PC-9 (cell line): ENCODE data around the gene RAB3C. TPM values are rescaled to one million over a fixed set of nuclear protein-coding genes. Genes with fewer than 3 reads are reported as not detected.
"Not testable (repeated sequence)": the region's sequence is repeated elsewhere in the genome, so short reads cannot be mapped to it uniquely, and the experiment has no call there.

Experiments
- BruUV-seq: library from RNA; stranded (reverse); fragments of 400-500 nt; replicated peaks from 2 replicates; lab custom pipeline; 2021; lab: Mats Ljungman, UMichigan
- CTCF ChIA-PET: fragments of 300-600 bp; sonication (Branson Sonifier 250); formaldehyde crosslinking; loops from one replicate; lab custom pipeline; 2022; ENCODE audit warnings: antibody characterized with exemption; lab: Charles Lee
- POLR2A ChIA-PET: fragments of 300-600 bp; sonication (Branson Sonifier 250); formaldehyde crosslinking; loops from one replicate; lab custom pipeline; 2022; ENCODE audit warnings: antibody characterized with exemption; ENCODE audit not compliant: unreplicated experiment; lab: Charles Lee
- DNase-seq, 2 experiments: peaks; one replicate each; pipeline versions ENCODE4 v3.0.0 to v3.0.0-alpha.2; 2015 to 2022; ENCODE audit warnings: mixed read lengths in 1 of 2
- H2AFZ ChIP-seq: fragments of 200-600 bp; sonication (generic); 2 replicates; pipeline ENCODE4 v1.8.1; 2017; ENCODE audit warnings: antibody characterized with exemption
- H3F3A ChIP-seq: fragments of 200-600 bp; sonication (generic); 2 replicates; pipeline ENCODE4 v1.8.1; 2017; ENCODE audit warnings: antibody characterized with exemption, mild to moderate bottlenecking, low read depth; ENCODE audit not compliant: insufficient read depth
- H3K27ac ChIP-seq: fragments of 200-600 bp; sonication (generic); 2 replicates; pipeline ENCODE4 v1.6.1; 2016; ENCODE audit warnings: mixed run types
- H3K27me3 ChIP-seq: fragments of 200-600 bp; sonication (generic); 2 replicates; pipeline ENCODE4 v1.6.1; 2016; ENCODE audit warnings: low read depth, mixed run types; ENCODE audit not compliant: insufficient read depth
- H3K36me3 ChIP-seq: fragments of 200-600 bp; sonication (generic); 2 replicates; pipeline ENCODE4 v1.6.1; 2016; ENCODE audit warnings: low read depth, mixed run types
- H3K4me1 ChIP-seq: fragments of 200-600 bp; sonication (generic); replicated peaks from 2 replicates; pipeline ENCODE4 v1.6.1; 2016; ENCODE audit warnings: mixed run types; ENCODE audit not compliant: insufficient read depth
- H3K4me2 ChIP-seq: fragments of 200-600 bp; sonication (generic); 2 replicates; pipeline ENCODE4 v1.6.1; 2017; ENCODE audit warnings: mixed run types
- H3K4me3 ChIP-seq: fragments of 200-600 bp; sonication (generic); 2 replicates; pipeline ENCODE4 v1.6.1; 2016; ENCODE audit warnings: mixed run types
- H3K79me2 ChIP-seq: fragments of 200-600 bp; sonication (generic); 2 replicates; pipeline ENCODE4 v1.6.1; 2017; ENCODE audit warnings: low read depth, mixed run types
- H3K9me2 ChIP-seq: fragments of 200-600 bp; sonication (generic); 2 replicates; pipeline ENCODE4 v1.8.1; 2017; ENCODE audit warnings: mild to moderate bottlenecking; ENCODE audit not compliant: insufficient read depth
- H3K9me3 ChIP-seq: fragments of 200-600 bp; sonication (generic); 2 replicates; pipeline ENCODE4 v1.8.1; 2016; ENCODE audit warnings: low read depth; ENCODE audit not compliant: insufficient read depth
- H4K20me1 ChIP-seq: fragments of 200-600 bp; sonication (generic); 2 replicates; pipeline ENCODE4 v1.8.1; 2017; ENCODE audit not compliant: insufficient read depth
- CTCF ChIP-seq: fragments of 200-600 bp; sonication (generic); conservative IDR thresholded peaks from 2 replicates; pipeline ENCODE4 v1.6.1; 2017; ENCODE audit warnings: mixed run types, antibody characterized with exemption, mild to moderate bottlenecking, moderate library complexity
- EZH2 ChIP-seq: fragments of 200-600 bp; sonication (generic); IDR thresholded peaks from 2 replicates; pipeline ENCODE4 v1.8.0; 2017; ENCODE audit warnings: antibody characterized with exemption, low read depth
- intact Hi-C: fragments of 100-400 bp; cut with micrococcal nuclease; formaldehyde crosslinking; loops from one replicate; pipeline ENCODE4 v1.10.0; 2022; ENCODE audit not compliant: unreplicated experiment
- total RNA-seq: library from RNA; stranded (reverse); gene quantifications from 2 replicates; pipeline ENCODE4 v1.2.3, GENCODE V29; 2021

The RAB3C gene
- total RNA-seq, 1 experiment from 2014 or later = not detected

- H2AFZ ChIP-seq, H3K36me3 ChIP-seq, CTCF ChIA-PET, H3K9me3 ChIP-seq, BruUV-seq, POLR2A ChIA-PET, H3K4me2 ChIP-seq, H3K4me1 ChIP-seq, H3K27ac ChIP-seq, DNase-seq, H3K4me3 ChIP-seq, H3F3A ChIP-seq, H4K20me1 ChIP-seq, H3K9me2 ChIP-seq, H3K79me2 ChIP-seq, intact Hi-C loops, H3K27me3 ChIP-seq: not testable (repeated sequence)
Measured at GRCh38 chr5:58564043-58564832, 18.6 kb upstream of the RAB3C start.

GRCh38 chr5:58565033-58565432 is 17.8 kb upstream of the RAB3C start:
- Histone ChIP-seq H3K36me3 (no peaks in the 10 kb centered on the region), H4K20me1 (no peaks in the 10 kb centered on the region), H3K9me2 (no peaks in the 10 kb centered on the region), H3K4me2 (no peak overlapping the region), H3K27me3 (0 out of 2 replicates have a peak, but pooled peaks cover 6% of the 10 kb centered on the region), H3K4me1 (no peaks in the 10 kb centered on the region), H3K4me3 (no peak overlapping the region), H3K27ac (no peak overlapping the region), H3K79me2 (no peaks in the 10 kb centered on the region), H2AFZ (no peak overlapping the region), H3K9me3 (no peaks in the 10 kb centered on the region), H3F3A (no peaks in the 10 kb centered on the region)
- CTCF ChIA-PET = no interaction called here
- POLR2A ChIA-PET = no interaction called here
- intact Hi-C loops = no loop called here
- no TSS peak for BruUV-seq
- DNase-seq = no peak
- TF ChIP-seq CTCF (no peak), EZH2 (no peak)

GRCh38 chr5:58571501-58571900 is 11.4 kb upstream of the RAB3C start:
- Histone ChIP-seq H3K79me2 (no peaks in the 10 kb centered on the region), H2AFZ (no peak overlapping the region), H3K4me2 (no peak overlapping the region), H3K27me3 (0 out of 2 replicates have a peak, but pooled peaks cover 6% of the 10 kb centered on the region), H3K4me3 (no peak overlapping the region), H3K9me2 (no peaks in the 10 kb centered on the region), H3K27ac (no peak overlapping the region), H3F3A (no peaks in the 10 kb centered on the region), H3K36me3 (no peaks in the 10 kb centered on the region), H4K20me1 (no peaks in the 10 kb centered on the region), H3K9me3 (no peaks in the 10 kb centered on the region), H3K4me1 (no peaks in the 10 kb centered on the region)
- no peak for DNase-seq
- ChIA-PET CTCF (no interaction called here), POLR2A (no interaction called here)
- intact Hi-C loops = no loop called here
- no TSS peak for BruUV-seq
- no peak for TF ChIP-seq CTCF
- TF ChIP-seq EZH2 = no peak

GRCh38 chr5:58572973-58573372 is 9.9 kb upstream of the RAB3C start:
- H3K27me3 ChIP-seq, H4K20me1 ChIP-seq, POLR2A ChIA-PET, H3K4me2 ChIP-seq, H3K9me3 ChIP-seq, H3K4me3 ChIP-seq, H3K79me2 ChIP-seq, H3K36me3 ChIP-seq, H2AFZ ChIP-seq, H3K4me1 ChIP-seq, H3F3A ChIP-seq, DNase-seq, CTCF ChIA-PET, BruUV-seq, H3K27ac ChIP-seq, H3K9me2 ChIP-seq, intact Hi-C loops: not testable (repeated sequence)
